HG02678 (cell line): ENCODE data around the gene CCDC57.

Experiments
- ATAC-seq: cut with Tn5 transposase; IDR thresholded peaks from one replicate; pipeline ENCODE4 v1.9.1; 2021; ENCODE audit warnings: mild to moderate bottlenecking, moderate library complexity; ENCODE audit not compliant: unreplicated experiment

Gene CCDC57

DNA sequence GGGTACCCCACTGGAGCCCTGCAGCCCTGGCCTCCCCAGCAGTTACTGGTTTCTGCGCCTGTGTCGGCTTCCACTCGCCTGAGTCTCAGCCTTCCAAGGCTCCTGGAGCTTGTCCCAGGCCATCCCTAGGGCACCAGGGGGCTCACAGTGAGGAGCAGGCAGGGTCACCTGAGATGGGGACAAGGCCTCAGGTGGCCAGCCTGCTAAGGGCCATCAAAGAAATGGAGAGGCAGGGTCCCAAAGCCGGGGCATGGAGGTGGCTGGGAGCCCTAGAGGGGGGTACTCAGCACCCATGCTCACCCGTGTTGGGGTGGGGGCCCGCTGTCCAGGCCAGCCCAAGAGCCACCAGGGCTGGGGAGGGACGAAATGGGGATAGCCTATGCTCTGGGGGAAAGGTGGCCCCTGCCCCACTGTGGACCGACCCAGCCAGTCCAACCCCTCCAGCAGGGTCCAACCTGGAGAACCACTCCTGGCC is 115.9 kb downstream of the CCDC57 start:
- ATAC-seq, result no peak

GRCh38 chr17:82095777-82096708 is 116.6 kb downstream of the CCDC57 start:
- ATAC-seq, result no peak

GRCh38 chr17:82094931-82095776 is 117.5 kb downstream of the CCDC57 start:
- no peak for ATAC-seq

- no peak for ATAC-seq
Measured at GRCh38 chr17:82092995-82093751, 119.5 kb downstream of the CCDC57 start.

GRCh38 chr17:82092628-82092994 is 120.0 kb downstream of the CCDC57 start:
- ATAC-seq, result no peak

DNA sequence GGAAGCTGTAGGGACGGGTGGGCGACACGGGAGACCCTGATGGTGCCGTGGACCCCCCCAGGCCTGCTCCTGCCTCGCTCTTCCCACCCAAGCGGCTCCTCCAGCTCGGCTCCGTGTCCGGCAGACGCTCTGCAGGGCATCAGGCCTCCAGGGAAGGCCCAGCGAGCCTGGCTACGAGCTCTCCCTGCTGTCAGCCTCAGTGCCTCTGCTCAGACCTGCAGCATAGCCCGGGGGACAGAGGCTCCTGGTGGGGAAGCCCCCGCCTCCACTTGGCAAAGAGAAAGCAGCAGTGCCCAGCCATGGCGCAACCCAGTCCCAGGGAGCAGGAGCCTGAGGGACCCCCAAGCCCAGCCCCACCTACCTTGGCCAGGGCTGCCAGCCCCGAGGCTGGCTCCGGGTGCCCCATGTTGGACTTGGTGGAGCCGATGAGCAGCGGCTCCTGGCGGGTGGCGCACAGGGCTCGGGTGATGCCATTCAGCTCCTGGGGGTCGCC is 120.5 kb downstream of the CCDC57 start:
- no peak for ATAC-seq

DNA sequence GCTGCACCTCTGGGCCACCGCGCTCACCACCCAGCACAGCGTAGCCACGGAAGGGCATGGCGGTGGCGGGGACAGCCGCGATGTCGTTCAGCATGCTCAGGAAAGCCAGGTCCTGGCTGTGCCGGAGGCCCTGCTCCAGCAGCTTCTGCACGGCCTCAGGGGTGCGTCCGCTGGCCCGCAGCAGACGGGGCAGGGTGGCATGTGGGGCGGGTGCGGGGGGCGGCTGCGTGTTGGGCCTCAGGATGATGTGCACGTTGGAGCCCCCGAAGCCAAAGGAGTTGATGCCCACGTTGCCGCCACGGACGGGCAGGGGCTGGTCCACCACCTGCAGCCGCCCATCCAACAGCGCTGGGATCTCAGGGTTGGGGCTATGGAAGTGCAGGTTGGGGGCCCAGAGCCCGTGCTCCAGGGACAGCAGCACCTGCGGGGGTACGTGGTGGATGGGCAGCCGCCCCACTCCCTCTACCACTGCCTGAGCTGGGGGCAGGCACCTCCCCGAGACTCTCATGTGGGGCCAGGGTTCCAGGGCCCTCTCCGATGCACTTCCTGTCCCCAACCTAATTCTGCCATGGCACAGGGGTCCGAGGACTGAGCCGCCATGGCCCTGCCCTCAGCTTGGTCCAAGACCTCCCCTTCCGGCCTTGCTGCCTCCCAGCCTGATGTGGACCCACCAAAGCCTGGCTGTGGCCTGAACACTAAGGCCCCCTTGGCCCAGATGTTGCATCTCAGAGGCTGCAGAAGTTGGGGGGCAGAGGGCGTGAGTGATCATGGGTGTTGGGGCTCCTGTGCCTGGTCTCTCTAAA is 121.2 kb downstream of the CCDC57 start:
- ATAC-seq, result no peak

- ATAC-seq, result no peak
Measured at GRCh38 chr17:82090549-82091263, 121.9 kb downstream of the CCDC57 start.

DNA sequence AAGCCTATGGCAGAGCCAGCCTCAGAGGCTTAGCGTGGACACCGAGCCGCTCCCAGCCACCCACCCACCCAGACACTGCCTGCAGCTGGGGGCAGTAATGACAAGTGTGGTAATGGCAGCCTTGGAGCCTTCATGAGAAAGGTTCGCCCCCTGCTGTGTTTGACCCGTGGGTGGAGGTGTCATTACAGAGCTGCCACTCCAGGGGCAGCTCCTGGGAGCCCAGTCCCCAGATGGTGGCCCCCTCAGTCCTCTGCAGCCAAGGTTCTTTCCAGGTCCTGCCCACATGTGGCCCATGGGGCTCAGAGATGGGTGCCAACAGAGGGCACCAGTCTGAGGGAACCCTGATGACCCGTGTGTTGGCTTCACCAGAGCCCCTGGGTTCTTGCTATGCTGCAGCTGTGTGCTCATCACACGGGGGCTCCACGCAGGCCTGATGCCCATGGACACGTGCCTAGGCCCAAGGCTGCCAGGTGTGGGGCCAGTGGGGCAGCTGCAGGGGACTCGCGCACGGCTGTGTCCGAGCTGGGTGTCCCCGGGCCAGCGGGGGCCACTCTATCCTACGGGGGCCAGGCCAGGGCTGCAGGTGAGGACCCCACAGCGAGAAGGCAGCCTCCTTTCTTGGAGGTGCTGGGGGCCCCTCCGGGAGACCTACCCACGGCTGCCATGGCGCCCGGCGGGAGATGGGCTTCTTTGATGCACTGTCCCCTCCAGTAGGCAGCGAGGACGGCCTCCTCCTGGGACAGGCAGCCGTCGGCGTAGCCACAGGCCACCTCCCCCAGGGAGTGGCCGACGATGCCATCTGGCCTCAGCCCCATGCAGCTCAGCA is 122.7 kb downstream of the CCDC57 start:
- no peak for ATAC-seq

DNA sequence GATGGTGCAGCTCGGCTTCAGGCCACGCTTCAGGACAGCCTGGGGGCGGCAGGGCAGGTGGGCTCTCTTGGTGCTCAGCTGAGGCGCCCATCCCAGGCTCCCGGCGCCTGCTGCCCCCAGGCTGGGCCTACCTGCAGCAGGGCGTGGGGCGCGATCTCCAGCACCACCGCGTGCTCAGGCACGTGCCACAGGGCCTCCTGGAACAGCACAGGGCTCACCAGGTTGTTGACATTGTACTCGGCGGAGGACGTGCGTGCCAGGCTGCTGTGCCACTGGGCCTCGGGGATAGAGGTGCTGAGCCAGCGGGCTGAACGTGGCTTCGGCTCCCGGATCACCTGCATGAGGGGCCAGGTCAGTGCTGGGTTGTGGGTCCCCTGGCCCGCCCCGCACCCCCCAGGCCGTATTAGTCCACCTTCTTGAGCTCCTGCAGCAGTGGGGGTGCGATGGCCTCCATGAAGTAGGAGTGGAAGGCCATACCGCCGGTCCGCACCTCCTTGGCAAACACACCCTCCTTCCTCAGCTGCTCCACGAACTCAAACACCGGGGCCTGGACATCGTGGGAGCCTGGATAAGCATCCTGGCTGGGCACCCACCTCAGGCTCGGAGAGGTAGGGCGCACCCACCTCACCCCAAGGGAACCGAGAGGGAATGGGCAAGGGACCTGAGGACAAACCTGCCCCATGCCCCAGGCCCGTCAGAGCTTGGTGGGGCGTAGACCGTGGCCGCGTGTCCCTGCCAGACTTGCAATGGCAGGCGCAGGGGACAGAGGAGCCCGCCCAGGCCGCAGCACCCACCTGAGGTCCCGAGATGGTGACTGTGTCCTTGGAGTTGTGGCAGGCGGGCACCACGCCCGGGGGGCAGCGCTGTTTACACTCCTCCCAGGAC is 123.6 kb downstream of the CCDC57 start:
- no peak for ATAC-seq

DNA sequence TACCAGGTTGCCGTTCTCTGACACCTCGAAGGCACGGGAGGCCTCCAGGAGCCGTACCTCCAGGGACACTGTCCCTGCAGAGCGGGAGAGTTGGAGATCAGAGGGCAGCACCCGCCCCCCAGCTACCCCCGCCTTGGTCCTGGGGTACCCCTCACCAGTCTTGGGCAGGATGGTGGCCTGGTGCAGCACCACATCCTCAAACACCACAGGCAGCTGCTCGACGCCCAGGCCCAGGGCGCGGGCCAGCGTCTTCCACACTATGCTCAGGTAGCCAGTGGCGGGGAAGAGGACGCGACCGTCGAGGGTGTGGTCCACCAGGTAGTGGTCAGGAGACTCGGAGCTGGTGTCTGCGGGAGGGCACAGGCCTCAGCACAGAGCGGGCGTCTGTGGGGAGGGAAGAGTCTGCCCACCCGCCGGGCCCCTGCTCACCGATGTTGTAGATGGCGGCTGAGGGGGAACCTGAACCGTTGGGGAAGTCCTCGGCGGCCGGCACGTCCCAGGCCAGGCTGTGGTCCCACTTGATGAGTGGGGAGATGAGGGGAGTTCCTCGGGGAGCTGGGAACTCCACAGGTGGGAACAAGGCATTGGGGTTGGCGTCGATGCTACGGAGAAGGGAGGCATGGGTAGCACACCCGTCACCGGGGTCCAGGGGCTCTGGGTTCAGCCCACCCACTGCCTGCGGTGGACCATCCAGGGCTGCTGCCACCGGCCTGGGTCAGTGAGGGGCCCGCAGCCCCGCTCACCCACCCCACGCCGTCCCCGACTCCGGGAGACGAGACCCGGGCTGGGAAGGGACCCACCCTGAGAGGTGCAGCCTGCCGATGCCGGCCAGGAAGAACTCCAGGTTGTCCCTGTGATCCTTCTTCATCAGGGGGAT is 124.4 kb downstream of the CCDC57 start:
- no peak for ATAC-seq

DNA sequence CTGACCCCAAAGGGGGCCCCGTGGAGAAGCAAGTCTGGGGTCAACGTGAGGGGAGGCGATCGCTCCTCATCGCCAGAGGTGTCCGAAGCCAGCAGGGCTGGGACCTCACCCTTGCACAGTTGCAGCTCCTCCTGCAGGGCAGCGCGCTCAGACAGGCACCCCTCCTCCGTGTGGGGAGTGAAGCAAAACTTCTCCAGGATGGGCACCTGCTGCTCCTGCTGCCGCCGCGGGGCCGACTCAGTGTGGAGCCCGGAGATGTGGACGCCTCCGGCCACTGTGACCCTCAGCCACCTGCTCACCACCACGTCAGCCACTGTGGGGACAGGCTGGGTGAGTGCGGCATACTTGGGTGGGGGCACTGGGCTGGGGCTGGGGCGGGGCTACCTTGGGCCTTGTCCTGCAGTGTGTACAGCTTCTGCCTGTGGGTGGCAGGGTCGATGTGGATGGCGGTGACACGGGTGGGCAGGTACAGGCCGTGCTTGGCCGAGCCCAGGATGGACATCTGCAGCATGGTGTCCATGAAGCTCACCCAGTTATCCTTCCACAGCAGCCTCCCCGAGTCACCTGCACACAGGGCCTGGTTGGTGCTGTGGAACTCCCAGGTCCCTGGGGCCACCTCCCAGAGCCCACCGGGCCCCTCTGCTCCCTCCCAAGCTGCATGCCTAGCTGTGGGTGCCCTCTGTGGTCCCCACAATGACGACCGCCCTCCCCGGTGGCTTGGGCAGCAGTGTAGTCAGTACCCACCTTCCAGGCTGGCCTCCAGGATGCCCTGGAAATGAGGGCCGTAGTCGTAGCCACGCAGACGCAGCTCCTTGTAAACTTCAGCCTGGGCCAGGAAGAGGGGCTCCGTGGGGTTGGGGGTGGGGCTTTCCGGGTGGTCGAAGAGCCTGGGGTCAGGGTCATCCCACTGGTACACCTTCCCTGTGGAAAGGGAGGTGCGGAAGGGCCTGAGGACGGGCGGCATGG is 125.4 kb downstream of the CCDC57 start:
- no peak for ATAC-seq

- ATAC-seq, result no peak
Measured at GRCh38 chr17:82085931-82086764, 126.5 kb downstream of the CCDC57 start.

DNA sequence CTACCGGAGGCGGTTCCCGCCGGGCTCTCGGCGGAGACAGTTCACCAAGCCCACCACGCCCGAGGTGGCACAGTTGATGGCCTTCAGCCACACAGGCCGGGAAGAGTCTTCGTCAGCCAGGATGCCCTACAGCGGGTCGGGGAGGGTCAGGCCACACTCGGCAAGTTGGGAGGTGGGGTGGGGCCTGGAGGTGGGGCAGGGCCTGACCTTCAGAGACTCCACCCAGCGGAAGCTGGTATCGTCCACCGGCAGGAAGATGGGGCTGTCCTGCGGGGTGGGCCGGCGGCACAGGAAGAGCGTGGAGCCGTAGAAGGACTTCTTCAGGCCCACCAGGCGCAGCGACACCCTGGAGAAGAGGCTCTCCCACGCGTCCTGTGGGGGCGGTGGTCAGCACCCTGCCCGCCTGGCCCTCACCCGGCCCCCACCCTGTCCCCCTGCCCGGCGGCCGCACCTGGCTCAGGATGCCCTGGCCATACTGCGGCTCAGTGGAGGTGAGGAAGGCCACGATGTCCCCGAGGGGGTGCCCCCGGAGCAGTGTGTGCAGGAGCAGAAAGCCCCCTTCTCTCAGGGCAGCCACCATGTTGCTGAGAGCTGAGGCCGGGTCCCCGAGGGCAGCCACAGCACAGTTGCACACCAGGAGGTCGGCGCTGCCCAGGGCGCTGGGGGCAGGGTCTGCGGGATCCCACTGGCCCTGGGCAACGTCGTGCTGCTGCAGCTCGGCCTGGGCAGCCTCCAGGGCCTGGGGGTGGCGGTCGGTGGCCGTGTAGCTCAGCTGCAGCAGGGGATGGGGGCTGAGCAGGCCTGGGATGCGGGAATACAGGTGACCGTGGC is 127.4 kb downstream of the CCDC57 start:
- ATAC-seq, result no peak
